Esophagus squamous epithelium (tissue), 5 donors: Measurements from ENCODE around the gene LARP1. TPM values are rescaled to one million over a fixed set of nuclear protein-coding genes. Genes with fewer than 3 reads are reported as not detected.
"Not testable (repeated sequence)": the region's sequence is repeated elsewhere in the genome, so short reads cannot be mapped to it uniquely, and the experiment has no call there.

Experiments
- DNase-seq: peaks from one replicate; lab custom pipeline; 2025; lab: John Stamatoyannopoulos, UW
- H3K27ac ChIP-seq, 4 donors: fragments of 200-600 bp; sonication (generic); one replicate each; pipeline ENCODE4 v1.5.1; 2016 to 2019; ENCODE audit warnings: mild to moderate bottlenecking in 1 of 4
- H3K27me3 ChIP-seq, 4 donors: fragments of 200-600 bp; sonication (generic); 1 replicate in 3 of 4; 2 replicates in 1 of 4; pipeline versions ENCODE4 v1.5.1 to v1.6.0; 2017 to 2021; ENCODE audit warnings: antibody characterized with exemption in 1 of 4
- H3K36me3 ChIP-seq, 3 donors: fragments of 200-600 bp; sonication (generic); one replicate each; pipeline ENCODE4 v1.5.1; 2016 to 2019
- H3K4me1 ChIP-seq, 3 donors: fragments of 200-600 bp; sonication (generic); one replicate each; pipeline ENCODE4 v1.5.1; 2017 to 2019
- H3K4me3 ChIP-seq, 4 donors: fragments of 200-600 bp; sonication (generic); 1 replicate in 3 of 4; 2 replicates in 1 of 4; pipeline ENCODE4 v1.5.1; 2016 to 2019; ENCODE audit warnings: mild to moderate bottlenecking in 2 of 4, moderate library complexity in 1 of 4
- H3K9me3 ChIP-seq, 3 donors: fragments of 200-600 bp; sonication (generic); one replicate each; pipeline ENCODE4 v1.5.1; 2016 to 2019
- CTCF ChIP-seq, 6 experiments: fragments of 450-650 bp in 4 of 6; fragments of 200-600 bp in 2 of 6; sonication (generic) in 2 of 6; IDR thresholded peaks; one replicate each; pipeline ENCODE4 v1.5.1; 2016 to 2019; ENCODE audit warnings: antibody characterized with exemption in 6 of 6, mild to moderate bottlenecking in 4 of 6, moderate library complexity in 4 of 6
- POLR2A ChIP-seq, 4 donors: fragments of 450-650 bp; IDR thresholded peaks; one replicate each; pipeline ENCODE4 v1.6.1; 2017; ENCODE audit warnings: antibody characterized with exemption in 4 of 4, mild to moderate bottlenecking in 4 of 4, moderate library complexity in 3 of 4
- WGBS, 2 donors: methylation state at CpG; one replicate each; pipeline ENCODE4 v1.1.5; 2018; 5-methylcytosine and 5-hydroxymethylcytosine counted together
- intact Hi-C: fragments of 100-400 bp; cut with DNase I; formaldehyde crosslinking; loops from one replicate; pipeline ENCODE4 v1.15.0; 2022
- total RNA-seq, 4 donors: library from RNA; depleted of rRNA; stranded (reverse); fragments of >200 nt; gene quantifications; one replicate each; pipeline ENCODE4 v1.1.0, GENCODE V29; 2016
- donor health status: DM: yes; HTN: yes; CAD: no.

Gene LARP1
- total RNA-seq, 4 donors from 2014 or later = 81.7 to 105 (median 95.2) TPM

- no peaks in the 10 kb centered on the region for H3K9me3 ChIP-seq
- peak overlapping the region; percentile 74 to 86 (median 80) for H3K27ac ChIP-seq
- WGBS, 2 donors = 49 to 77% methylated on average over 3 of the region's 4 CpGs
- H3K36me3 ChIP-seq = peaks cover 0 to 73% (median 3%) of the 10 kb centered on the region in 3 donors
- intact Hi-C loops = no loop called here
- H3K27me3 ChIP-seq = no peaks in the 10 kb centered on the region
- no peak for DNase-seq
- TF ChIP-seq CTCF (IDR thresholded peaks at IDR 0.05) (no peak), POLR2A (IDR thresholded peaks at IDR 0.05) (no peak)
- H3K4me1 ChIP-seq = peaks cover 11 to 53% (median 22%) of the 10 kb centered on the region in 3 donors
- H3K4me3 ChIP-seq = no peak overlapping the region
These were observed 75.4 kb downstream of the LARP1 start for GRCh38 chr5:154830596-154830995.

- Histone ChIP-seq H3K36me3 (peaks cover 0 to 68% (median 3%) of the 10 kb centered on the region in 3 donors), H3K9me3 (no peaks in the 10 kb centered on the region), H3K4me3 (no peak overlapping the region), H3K27me3 (no peaks in the 10 kb centered on the region), H3K27ac (no peak overlapping the region), H3K4me1 (peaks cover 11 to 58% (median 22%) of the 10 kb centered on the region in 3 donors)
- DNase-seq = no peak
- no peak for TF ChIP-seq CTCF (IDR thresholded peaks at IDR 0.05)
- TF ChIP-seq POLR2A (IDR thresholded peaks at IDR 0.05) = no peak
- 70 to 75% methylated on average over 4 to 5 of the region's 7 CpGs for WGBS, 2 donors
- intact Hi-C loops = no loop called here
These were observed 76.3 kb downstream of the LARP1 start for GRCh38 chr5:154831451-154831850.

- H3K9me3 ChIP-seq, H3K27me3 ChIP-seq, H3K4me3 ChIP-seq, intact Hi-C loops, DNase-seq, H3K27ac ChIP-seq: not testable (repeated sequence)
- Histone ChIP-seq H3K36me3 (peaks cover 0 to 68% (median 3%) of the 10 kb centered on the region in 3 donors), H3K4me1 (peaks cover 11 to 54% (median 19%) of the 10 kb centered on the region in 3 donors)
- WGBS, 2 donors = 100% methylated on average over 3 of the region's 3 CpGs
These were observed 77.6 kb downstream of the LARP1 start for GRCh38 chr5:154832804-154833203.

GRCh38 chr5:154834053-154834452, 78.9 kb downstream of the LARP1 start:
- intact Hi-C loops = no loop called here
- H3K27me3 ChIP-seq = no peaks in the 10 kb centered on the region
- peak overlapping the region in 2 of 4 donors; percentile 50 to 79 for H3K27ac ChIP-seq
- H3K9me3 ChIP-seq = no peaks in the 10 kb centered on the region
- no peak overlapping the region for H3K4me3 ChIP-seq
- peaks cover 6 to 41% (median 13%) of the 10 kb centered on the region in 3 donors for H3K4me1 ChIP-seq
- WGBS, 2 donors = 84 to 87% methylated on average over 1 of the region's 1 CpG
- no peak for DNase-seq
- TF ChIP-seq CTCF (IDR thresholded peaks at IDR 0.05) (no peak), POLR2A (IDR thresholded peaks at IDR 0.05) (no peak)
- H3K36me3 ChIP-seq = peaks cover 0 to 75% (median 3%) of the 10 kb centered on the region in 3 donors

GRCh38 chr5:154835701-154836052, 80.5 kb downstream of the LARP1 start:
- Histone ChIP-seq H3K36me3 (peaks cover 0 to 59% (median 3%) of the 10 kb centered on the region in 3 donors), H3K27ac (peak overlapping the region; percentile 46 to 84 (median 64)), H3K4me1 (peaks cover 0 to 25% (median 7%) of the 10 kb centered on the region in 3 donors)
- H3K9me3 ChIP-seq, DNase-seq, H3K27me3 ChIP-seq, intact Hi-C loops, H3K4me3 ChIP-seq: not testable (repeated sequence)
- 69 to 71% methylated on average over 7 to 9 of the region's 9 CpGs for WGBS, 2 donors

GRCh38 chr5:154836225-154836624, 81.0 kb downstream of the LARP1 start:
- no peak for DNase-seq
- WGBS, 2 donors = 87 to 93% methylated on average over 4 to 6 of the region's 6 CpGs
- intact Hi-C loops = no loop called here
- peak overlapping the region in 3 of 4 donors; percentile 50 to 84 (median 79) for H3K27ac ChIP-seq
- no peak overlapping the region for H3K4me3 ChIP-seq
- TF ChIP-seq POLR2A (IDR thresholded peaks at IDR 0.05) (no peak), CTCF (IDR thresholded peaks at IDR 0.05) (no peak)
- peaks cover 0 to 21% (median 4%) of the 10 kb centered on the region in 3 donors for H3K4me1 ChIP-seq
- no peaks in the 10 kb centered on the region for H3K9me3 ChIP-seq
- H3K36me3 ChIP-seq = peaks cover 0 to 53% (median 3%) of the 10 kb centered on the region in 3 donors
- no peaks in the 10 kb centered on the region for H3K27me3 ChIP-seq
